Parathyroid adenoma (tissue), 2 donors: ENCODE measurements around the gene PI16.

Experiments
- H2AFZ ChIP-seq: fragments of 300-600 bp; sonication (generic); one replicate; pipeline ENCODE4 v1.7.0; 2017; ENCODE audit warnings: antibody characterized with exemption, mild to moderate bottlenecking
- H3K27ac ChIP-seq: fragments of 300-600 bp; sonication (generic); one replicate; pipeline ENCODE4 v1.7.0; 2017
- H3K27me3 ChIP-seq: fragments of 300-600 bp; sonication (generic); one replicate; pipeline ENCODE4 v1.7.0; 2017; ENCODE audit warnings: low read length; ENCODE audit not compliant: control insufficient read depth, insufficient read depth
- H3K36me3 ChIP-seq: fragments of 300-600 bp; sonication (generic); one replicate; pipeline ENCODE4 v1.7.0; 2017; ENCODE audit warnings: low read length; ENCODE audit not compliant: control insufficient read depth, insufficient read depth
- H3K4me1 ChIP-seq: fragments of 300-600 bp; sonication (generic); one replicate; pipeline ENCODE4 v1.7.0; 2017; ENCODE audit warnings: control low read depth
- H3K4me2 ChIP-seq: fragments of 300-600 bp; sonication (generic); one replicate; pipeline ENCODE4 v1.7.0; 2017; ENCODE audit warnings: low read length
- H3K4me3 ChIP-seq: fragments of 300-600 bp; sonication (generic); one replicate; pipeline ENCODE4 v1.7.0; 2017; ENCODE audit warnings: low read depth, low read length
- H3K79me2 ChIP-seq: fragments of 300-600 bp; sonication (generic); one replicate; pipeline ENCODE4 v1.7.0; 2017; ENCODE audit warnings: control low read depth
- H3K9ac ChIP-seq: fragments of 300-600 bp; sonication (generic); one replicate; pipeline ENCODE4 v1.7.0; 2017; ENCODE audit warnings: mild to moderate bottlenecking
- H3K9me3 ChIP-seq: fragments of 300-600 bp; sonication (generic); one replicate; pipeline ENCODE4 v1.7.0; 2017; ENCODE audit warnings: low read length; ENCODE audit not compliant: control insufficient read depth
- CTCF ChIP-seq: fragments of 300-600 bp; sonication (generic); IDR thresholded peaks from one replicate; pipeline ENCODE4 v1.7.0; 2017; ENCODE audit warnings: antibody characterized with exemption, mild to moderate bottlenecking
- donor health status: primary hyperparathyroidism.

Gene PI16

GRCh38 chr6:36968266-36968977 lies 13.9 kb downstream of the PI16 start:
- no peak for TF ChIP-seq CTCF
- Histone ChIP-seq H3K36me3 (no peaks in the 10 kb centered on the region), H3K9me3 (no peaks in the 10 kb centered on the region), H3K4me1 (peaks cover 10% of the 10 kb centered on the region), H2AFZ (no peak overlapping the region), H3K9ac (no peak overlapping the region), H3K4me3 (no peak overlapping the region), H3K4me2 (no peak overlapping the region), H3K27ac (no peak overlapping the region), H3K27me3 (no peaks in the 10 kb centered on the region), H3K79me2 (no peaks in the 10 kb centered on the region)

- H3K4me3 ChIP-seq, result no peak overlapping the region
- H3K79me2 ChIP-seq, result no peaks in the 10 kb centered on the region
- H2AFZ ChIP-seq, result no peak overlapping the region
- peaks cover 7% of the 10 kb centered on the region for H3K4me1 ChIP-seq
- no peak overlapping the region for H3K4me2 ChIP-seq
- H3K36me3 ChIP-seq, result no peaks in the 10 kb centered on the region
- no peak for TF ChIP-seq CTCF
- no peak overlapping the region for H3K9ac ChIP-seq
- no peak overlapping the region for H3K27ac ChIP-seq
- H3K27me3 ChIP-seq, result no peaks in the 10 kb centered on the region
- H3K9me3 ChIP-seq, result no peaks in the 10 kb centered on the region
Measured at GRCh38 chr6:36969240-36969691, 14.7 kb downstream of the PI16 start.

- Histone ChIP-seq H3K4me2 (no peak overlapping the region), H3K36me3 (no peaks in the 10 kb centered on the region), H3K9ac (no peak overlapping the region), H3K4me3 (no peak overlapping the region), H3K9me3 (no peaks in the 10 kb centered on the region), H3K27me3 (no peaks in the 10 kb centered on the region), H3K4me1 (peaks cover 7% of the 10 kb centered on the region), H3K79me2 (no peaks in the 10 kb centered on the region), H2AFZ (no peak overlapping the region), H3K27ac (no peak overlapping the region)
- TF ChIP-seq CTCF, result no peak
Measured at GRCh38 chr6:36969988-36970891, 15.7 kb downstream of the PI16 start.

DNA sequence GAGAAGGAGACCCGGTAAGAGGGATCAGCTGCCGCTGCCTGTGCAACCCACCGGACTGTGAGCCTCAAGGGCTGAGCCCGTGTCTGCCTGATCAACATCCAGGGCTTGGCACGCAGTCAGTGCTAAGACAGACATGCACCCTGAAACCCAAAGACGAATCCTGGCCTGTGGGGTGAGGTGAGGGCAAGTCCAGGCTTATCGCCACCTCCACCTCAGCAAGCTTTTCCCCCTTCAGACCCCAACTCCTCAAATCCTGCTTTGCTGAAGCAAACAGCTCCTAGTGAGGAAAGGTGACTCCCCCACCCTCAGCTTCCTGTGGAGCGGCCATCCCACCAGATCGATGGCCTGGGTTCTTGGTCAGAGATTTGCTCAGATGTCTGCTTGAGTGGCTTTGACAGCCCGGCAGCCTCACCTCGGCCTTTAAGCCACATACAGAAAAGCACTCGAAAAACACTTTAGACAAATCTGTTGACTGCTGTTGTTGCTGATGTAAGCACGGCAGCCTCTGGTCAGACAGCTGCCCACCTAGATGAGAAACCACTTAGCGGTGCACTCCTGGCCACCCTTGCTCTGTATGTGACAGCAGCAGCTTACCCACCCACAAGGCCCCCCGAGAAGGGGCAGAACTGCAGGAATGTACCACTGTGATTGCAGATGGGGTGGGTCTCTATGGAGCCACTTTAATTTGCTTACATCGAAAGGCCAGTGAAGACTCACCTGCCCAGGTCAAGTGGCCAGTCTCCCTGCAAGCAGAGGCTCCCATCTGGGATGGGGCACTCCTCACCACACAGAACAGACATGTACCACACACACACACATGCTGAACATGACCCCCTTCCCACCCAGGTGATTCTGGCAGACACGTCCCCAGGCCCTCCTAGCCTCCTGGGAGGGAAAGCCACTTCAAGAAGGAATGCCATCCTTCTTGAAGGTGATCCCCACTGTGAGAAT lies 16.6 kb downstream of the PI16 start:
- H3K9ac ChIP-seq, result no peak overlapping the region
- H3K27ac ChIP-seq, result no peak overlapping the region

More for the DNA sequence above, 16.6 kb downstream of the PI16 start:
- Histone ChIP-seq H3K4me1 (peaks cover 7% of the 10 kb centered on the region), H3K79me2 (peaks cover 2% of the 10 kb centered on the region), H2AFZ (no peak overlapping the region), H3K9me3 (no peaks in the 10 kb centered on the region), H3K4me3 (no peak overlapping the region), H3K36me3 (no peaks in the 10 kb centered on the region), H3K4me2 (no peak overlapping the region), H3K27me3 (no peaks in the 10 kb centered on the region)
- TF ChIP-seq CTCF, result no peak
